PC-3 (cell line): Measurements from ENCODE around the gene SHROOM3. TPM values are rescaled to one million over a fixed set of nuclear protein-coding genes. Genes with fewer than 3 reads are reported as not detected.

Experiments
- ATAC-seq: fragments of 200-7000 bp; cut with Tn5 transposase; 2 replicates; pipeline ENCODE4 v1.9.1; 2020; ENCODE audit warnings: mild to moderate bottlenecking, moderate library complexity
- BruUV-seq: library from RNA; stranded (reverse); fragments of 400-500 nt; replicated peaks from 2 replicates; lab custom pipeline; 2021; lab: Mats Ljungman, UMichigan
- CTCF ChIA-PET: fragments of 300-600 bp; sonication (Branson Sonifier 250); formaldehyde crosslinking; loops from one replicate; lab custom pipeline; 2022; ENCODE audit warnings: antibody characterized with exemption; lab: Charles Lee
- POLR2A ChIA-PET: fragments of 300-600 bp; sonication (Branson Sonifier 250); formaldehyde crosslinking; loops from one replicate; lab custom pipeline; 2022; ENCODE audit warnings: antibody characterized with exemption; ENCODE audit not compliant: unreplicated experiment; lab: Charles Lee
- DNase-seq: peaks from one replicate; pipeline ENCODE4 v3.0.0-alpha.2; 2015
- H2AFZ ChIP-seq: fragments of 300-600 bp; sonication (generic); 2 replicates; pipeline ENCODE4 v1.6.0; 2016; ENCODE audit warnings: antibody characterized with exemption, low read length
- H3F3A ChIP-seq: fragments of 300-600 bp; sonication (generic); one replicate; pipeline ENCODE4 v1.6.0; 2017; ENCODE audit warnings: antibody characterized with exemption, low read length, control low read depth, mild to moderate bottlenecking; ENCODE audit not compliant: unreplicated experiment
- H3K27ac ChIP-seq: fragments of 300-600 bp; sonication (generic); 2 replicates; pipeline ENCODE4 v1.5.1; 2016; ENCODE audit warnings: mild to moderate bottlenecking, low read length
- H3K27me3 ChIP-seq: fragments of 300-600 bp; sonication (generic); 2 replicates; pipeline ENCODE4 v1.6.1; 2016; ENCODE audit warnings: low read length, mixed read lengths
- H3K36me3 ChIP-seq: fragments of 300-600 bp; sonication (generic); 2 replicates; pipeline ENCODE4 v1.6.1; 2016; ENCODE audit warnings: low read depth, mixed run types, low read length, mixed read lengths
- H3K4me1 ChIP-seq: fragments of 300-600 bp; sonication (generic); 2 replicates; pipeline ENCODE4 v1.5.1; 2016; ENCODE audit warnings: low read length; ENCODE audit not compliant: insufficient read depth
- H3K4me2 ChIP-seq: fragments of 300-600 bp; sonication (generic); 2 replicates; pipeline ENCODE4 v1.6.0; 2016; ENCODE audit warnings: low read length
- H3K4me3 ChIP-seq: fragments of 300-600 bp; sonication (generic); 2 replicates; pipeline ENCODE4 v1.5.1; 2016; ENCODE audit warnings: mild to moderate bottlenecking, low read length, mixed read lengths
- H3K79me2 ChIP-seq: fragments of 300-600 bp; sonication (generic); 2 replicates; pipeline ENCODE4 v1.6.1; 2017; ENCODE audit warnings: low read length, mixed read lengths
- H3K9ac ChIP-seq: fragments of 300-600 bp; sonication (generic); 2 replicates; pipeline ENCODE4 v1.6.0; 2016; ENCODE audit warnings: mild to moderate bottlenecking, low read length
- H3K9me2 ChIP-seq: fragments of 300-600 bp; sonication (generic); replicated peaks from 2 replicates; pipeline ENCODE4 v1.6.1; 2016; ENCODE audit warnings: mixed run types, low read length, mixed read lengths
- H3K9me3 ChIP-seq: fragments of 300-600 bp; sonication (generic); 2 replicates; pipeline ENCODE4 v1.6.1; 2016; ENCODE audit warnings: low read length, mixed read lengths
- H4K20me1 ChIP-seq: fragments of 300-600 bp; sonication (generic); 2 replicates; pipeline ENCODE4 v1.6.1; 2016; ENCODE audit warnings: low read length, mixed read lengths
- CTCF ChIP-seq: fragments of 300-600 bp; sonication (generic); conservative IDR thresholded peaks from 2 replicates; pipeline ENCODE4 v1.5.1; 2017; ENCODE audit warnings: antibody characterized with exemption, low read depth, mild to moderate bottlenecking, low read length
- EZH2 ChIP-seq: fragments of 300-600 bp; sonication (generic); IDR thresholded peaks from one replicate; pipeline ENCODE4 v1.6.1; 2017; ENCODE audit warnings: antibody characterized with exemption, mild to moderate bottlenecking, low read length; ENCODE audit not compliant: unreplicated experiment
- EZH2phosphoT487 ChIP-seq: fragments of 300-600 bp; sonication (generic); IDR thresholded peaks from 2 replicates; pipeline ENCODE4 v1.6.1; 2018; ENCODE audit warnings: mild to moderate bottlenecking, antibody characterized with exemption, low read length, borderline replicate concordance
- intact Hi-C: fragments of 100-400 bp; cut with micrococcal nuclease; formaldehyde crosslinking; loops from 2 replicates; pipeline ENCODE4 v1.9.0; 2023
- total RNA-seq: library from RNA; depleted of rRNA; stranded (reverse); fragments of >200 nt; gene quantifications from 2 replicates; pipeline ENCODE4 v1.2.3, GENCODE V29; 2014

Gene SHROOM3
- total RNA-seq, 1 experiment from 2014 or later: 27.8 TPM

- CTCF ChIA-PET: no interaction called here
- Histone ChIP-seq H3K9ac (no peak overlapping the region), H3K9me2 (no peaks in the 10 kb centered on the region), H3K27ac (no peak overlapping the region), H3K9me3 (no peaks in the 10 kb centered on the region), H3F3A (no peaks in the 10 kb centered on the region), H3K79me2 (no peaks in the 10 kb centered on the region), H3K4me1 (no peaks in the 10 kb centered on the region), H3K27me3 (no peaks in the 10 kb centered on the region), H2AFZ (no peak overlapping the region), H3K4me2 (no peak overlapping the region), H3K4me3 (no peak overlapping the region), H3K36me3 (no peaks in the 10 kb centered on the region), H4K20me1 (no peaks in the 10 kb centered on the region)
- POLR2A ChIA-PET: no interaction called here
- TF ChIP-seq CTCF (no peak), EZH2phosphoT487 (no peak), EZH2 (no peak)
- intact Hi-C loops: no loop called here
- no TSS peak for BruUV-seq
- no peak for DNase-seq
- no peak for ATAC-seq
Observed at GRCh38 chr4:76811604-76812412, 376.8 kb downstream of the SHROOM3 start.

GRCh38 chr4:76813070-76813469, 378.0 kb downstream of the SHROOM3 start:
- TF ChIP-seq EZH2phosphoT487: no peak
- TF ChIP-seq CTCF: no peak
- no peak for TF ChIP-seq EZH2
- Histone ChIP-seq H2AFZ (no peak overlapping the region), H3K4me1 (no peaks in the 10 kb centered on the region), H3F3A (no peaks in the 10 kb centered on the region), H3K27me3 (no peaks in the 10 kb centered on the region), H3K79me2 (no peaks in the 10 kb centered on the region), H3K27ac (no peak overlapping the region), H3K4me3 (no peak overlapping the region), H3K4me2 (no peak overlapping the region), H3K9me2 (no peaks in the 10 kb centered on the region), H3K36me3 (no peaks in the 10 kb centered on the region), H3K9ac (no peak overlapping the region), H4K20me1 (no peaks in the 10 kb centered on the region), H3K9me3 (no peaks in the 10 kb centered on the region)
- intact Hi-C loops: no loop called here
- CTCF ChIA-PET: no interaction called here
- POLR2A ChIA-PET: interaction anchor here (0.6 kb wide), 1 partner anchor 32 kb away, joined by 4 read pairs; no protein-coding TSS in a partner anchor
- BruUV-seq: no TSS peak
- DNase-seq (no peak), ATAC-seq (no peak)

GRCh38 chr4:76821641-76822040, 386.6 kb downstream of the SHROOM3 start:
- TF ChIP-seq EZH2: no peak
- no peak for TF ChIP-seq CTCF
- no peak for TF ChIP-seq EZH2phosphoT487
- H3K9me2 ChIP-seq: no peaks in the 10 kb centered on the region
- H3K9ac ChIP-seq: no peak overlapping the region
- H3F3A ChIP-seq: no peaks in the 10 kb centered on the region
- H3K4me1 ChIP-seq: no peaks in the 10 kb centered on the region
- H3K27me3 ChIP-seq: no peaks in the 10 kb centered on the region
- BruUV-seq: no TSS peak
- no peak for DNase-seq
- H3K79me2 ChIP-seq: no peaks in the 10 kb centered on the region
- no peaks in the 10 kb centered on the region for H3K9me3 ChIP-seq
- ChIA-PET CTCF (no interaction called here), POLR2A (no interaction called here)
- intact Hi-C loops: no loop called here
- H3K4me2 ChIP-seq: no peak overlapping the region
- H3K4me3 ChIP-seq: no peak overlapping the region
- ATAC-seq: no peak
- no peaks in the 10 kb centered on the region for H4K20me1 ChIP-seq
- H2AFZ ChIP-seq: no peak overlapping the region
- H3K27ac ChIP-seq: no peak overlapping the region
- no peaks in the 10 kb centered on the region for H3K36me3 ChIP-seq
